Liver (tissue), 9 donors: ENCODE data around the gene GABBR2. TPM values are rescaled to one million over a fixed set of nuclear protein-coding genes. Genes with fewer than 3 reads are reported as not detected.
A peak's percentile ranks its signal among the peaks of the same experiment; 100 is the strongest.

Experiments used
- DNase-seq: peaks from one replicate; pipeline ENCODE4 v3.0.0-alpha.2; 2017; ENCODE audit warnings: low spot score
- H3K27ac ChIP-seq, 2 donors: one replicate each; pipeline ENCODE4 v1.7.0; 2013; ENCODE audit warnings: inconsistent platforms in 2 of 2, low read length in 2 of 2, control low read depth in 1 of 2, low read depth in 1 of 2, mild to moderate bottlenecking in 1 of 2
- H3K27me3 ChIP-seq, 4 donors: one replicate each; pipeline versions ENCODE4 v1.6.1 to v1.7.0; 2013; ENCODE audit warnings: low read length in 3 of 4, inconsistent platforms in 1 of 4, mild to moderate bottlenecking in 1 of 4, moderate library complexity in 1 of 4; ENCODE audit not compliant: control insufficient read depth in 4 of 4, insufficient read depth in 4 of 4
- H3K36me3 ChIP-seq, 4 donors: one replicate each; pipeline versions ENCODE4 v1.6.1 to v1.7.0; 2013; ENCODE audit warnings: low read length in 3 of 4, mild to moderate bottlenecking in 3 of 4, low read depth in 1 of 4, moderate library complexity in 1 of 4; ENCODE audit not compliant: control insufficient read depth in 4 of 4, insufficient read depth in 3 of 4
- H3K4me1 ChIP-seq, 4 donors: one replicate each; pipeline versions ENCODE4 v1.6.1 to v1.7.0; 2013; ENCODE audit warnings: low read length in 3 of 4, mild to moderate bottlenecking in 3 of 4, moderate library complexity in 1 of 4; ENCODE audit not compliant: control insufficient read depth in 4 of 4, insufficient read depth in 4 of 4
- H3K4me3 ChIP-seq, 3 donors: one replicate each; pipeline versions ENCODE4 v1.6.1 to v1.7.0; 2013; ENCODE audit warnings: low read length in 3 of 3, control low read depth in 1 of 3, low read depth in 1 of 3, mild to moderate bottlenecking in 1 of 3
- H3K9ac ChIP-seq, 2 donors: one replicate each; pipeline ENCODE4 v1.7.0; 2013; ENCODE audit warnings: low read length in 2 of 2, mild to moderate bottlenecking in 2 of 2, moderate library complexity in 2 of 2, control low read depth in 1 of 2, low read depth in 1 of 2
- H3K9me3 ChIP-seq, 4 donors: one replicate each; pipeline versions ENCODE4 v1.6.1 to v1.7.0; 2013; ENCODE audit warnings: low read length in 3 of 4; ENCODE audit not compliant: control insufficient read depth in 4 of 4
- FOXA2 ChIP-seq: IDR thresholded peaks from 2 replicates; pipeline ENCODE4 v1.6.1; 2016; ENCODE audit warnings: antibody characterized with exemption
- GABPA ChIP-seq, 2 donors: IDR thresholded peaks in 1 of 2; conservative IDR thresholded peaks in 1 of 2; 2 replicates each; pipeline ENCODE4 v1.6.1; 2016; ENCODE audit warnings: antibody characterized with exemption in 2 of 2, mild to moderate bottlenecking in 1 of 2, moderate library complexity in 1 of 2
- HNF4A ChIP-seq, 2 donors: conservative IDR thresholded peaks; 2 replicates each; pipeline ENCODE4 v1.6.1; 2016; ENCODE audit warnings: antibody characterized with exemption in 2 of 2, mild to moderate bottlenecking in 2 of 2
- HNF4G ChIP-seq: IDR thresholded peaks from 2 replicates; pipeline ENCODE4 v1.6.1; 2016; ENCODE audit warnings: antibody characterized with exemption
- JUND ChIP-seq, 2 donors: IDR thresholded peaks; 2 replicates each; pipeline ENCODE4 v1.6.1; 2016; ENCODE audit warnings: antibody characterized with exemption in 2 of 2
- MAX ChIP-seq: IDR thresholded peaks from 2 replicates; pipeline ENCODE4 v1.6.1; 2016; ENCODE audit warnings: antibody characterized with exemption
- NR2F2 ChIP-seq: IDR thresholded peaks from 2 replicates; pipeline ENCODE4 v1.6.1; 2016; ENCODE audit warnings: antibody characterized with exemption
- REST ChIP-seq: IDR thresholded peaks from 2 replicates; pipeline ENCODE4 v1.6.1; 2016; ENCODE audit warnings: antibody characterized with exemption, mild to moderate bottlenecking
- RXRA ChIP-seq, 2 donors: IDR thresholded peaks; 2 replicates each; pipeline ENCODE4 v1.6.1; 2017 to 2018; ENCODE audit warnings: antibody characterized with exemption in 2 of 2, mild to moderate bottlenecking in 1 of 2
- SP1 ChIP-seq: IDR thresholded peaks from 2 replicates; pipeline ENCODE4 v1.6.1; 2018; ENCODE audit warnings: antibody characterized with exemption, mild to moderate bottlenecking
- TAF1 ChIP-seq: conservative IDR thresholded peaks from 2 replicates; pipeline ENCODE4 v1.6.1; 2016; ENCODE audit warnings: antibody characterized with exemption, mild to moderate bottlenecking
- WGBS: extraction: QIAGEN DNeasy Blood & Tissue Kit; methylation state at CpG from one replicate; pipeline ENCODE4 v1.1.7; 2013; 5-methylcytosine and 5-hydroxymethylcytosine counted together
- polyA plus RNA-seq, 2 donors: library from polyadenylated mRNA; stranded (reverse) in 1 of 2; unstranded in 1 of 2; fragments of 200-250 nt in 1 of 2; fragments of >200 nt in 1 of 2; fragmentation: Nextera tagmentation in 1 of 2; extraction: Ambion mirVana in 1 of 2; gene quantifications; one replicate each; pipeline versions ENCODE4 v1.2.1 to v1.2.3, GENCODE V29; 2013 to 2015
- total RNA-seq, 2 donors: library from RNA; depleted of rRNA; stranded (reverse); fragments of >200 nt; gene quantifications; one replicate each; pipeline ENCODE4 v1.2.3, GENCODE V29; 2014
- donor health status: healthy.
- donor health status: healthy.
- donor health status: healthy.
- donor health status: healthy.
- donor health status: healthy.

GABBR2 gene
- total and polyA plus RNA-seq, 4 donors: 0.03 to 0.23 (median 0.08) TPM; not detected in 1

DNA sequence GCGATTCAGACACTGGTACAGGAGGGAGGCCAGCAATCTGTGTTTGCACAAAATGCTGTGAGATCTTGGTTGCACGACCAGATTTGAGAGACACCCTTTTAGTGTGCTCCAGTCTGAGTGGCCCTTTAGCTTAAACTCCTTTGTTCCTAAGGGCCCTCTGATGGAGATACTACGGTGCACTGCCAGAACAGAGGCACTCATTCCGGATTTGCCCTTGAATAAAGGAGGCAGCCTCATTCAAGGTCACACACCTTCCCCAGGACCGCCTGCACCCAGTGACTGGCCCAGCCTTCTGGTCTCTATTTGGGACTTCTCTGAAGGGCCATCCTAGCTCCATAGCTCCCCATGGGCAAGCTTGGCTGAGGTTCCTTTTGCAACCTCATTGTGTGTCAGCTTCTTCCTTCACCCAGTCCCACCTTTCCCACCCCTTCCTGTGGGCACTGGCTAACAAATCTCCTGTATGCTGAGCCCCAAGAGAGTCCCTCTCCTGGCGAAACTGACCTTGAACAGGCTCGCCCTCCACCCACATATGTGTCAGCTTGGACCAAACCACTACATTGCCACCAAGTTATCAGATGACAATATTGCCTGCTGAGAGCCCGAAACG lies 191.7 kb downstream of the GABBR2 start:
- H3K9ac ChIP-seq: no peak overlapping the region
- H3K4me1 ChIP-seq: no peaks in the 10 kb centered on the region
- H3K4me3 ChIP-seq: no peak overlapping the region
- WGBS: 90% methylated on average over 9 of the region's 9 CpGs
- H3K27ac ChIP-seq: no peak overlapping the region
- H3K9me3 ChIP-seq: no peaks in the 10 kb centered on the region
- H3K36me3 ChIP-seq: no peaks in the 10 kb centered on the region
- no peaks in the 10 kb centered on the region for H3K27me3 ChIP-seq
- peak; percentile 27 for DNase-seq
- TF ChIP-seq RXRA (IDR thresholded peaks at IDR 0.05): no peak

GRCh38 chr9:98516205-98516896 lies 192.4 kb downstream of the GABBR2 start:
- Histone ChIP-seq H3K27me3 (no peaks in the 10 kb centered on the region), H3K27ac (no peak overlapping the region), H3K36me3 (no peaks in the 10 kb centered on the region), H3K9ac (no peak overlapping the region), H3K9me3 (no peaks in the 10 kb centered on the region), H3K4me3 (no peak overlapping the region), H3K4me1 (no peaks in the 10 kb centered on the region)
- WGBS: 92% methylated on average over 7 of the region's 7 CpGs
- TF ChIP-seq RXRA (IDR thresholded peaks at IDR 0.05): no peak
- no peak for DNase-seq

- no peaks in the 10 kb centered on the region for H3K9me3 ChIP-seq
- WGBS: 93% methylated on average over 4 of the region's 4 CpGs
- H3K27ac ChIP-seq: no peak overlapping the region
- H3K4me1 ChIP-seq: no peaks in the 10 kb centered on the region
- no peak overlapping the region for H3K4me3 ChIP-seq
- no peak overlapping the region for H3K9ac ChIP-seq
- no peaks in the 10 kb centered on the region for H3K27me3 ChIP-seq
- DNase-seq: no peak
- no peaks in the 10 kb centered on the region for H3K36me3 ChIP-seq
- no peak for TF ChIP-seq TAF1
- TF ChIP-seq MAX: no peak
- no peak for TF ChIP-seq REST
- no peak for TF ChIP-seq NR2F2
- TF ChIP-seq SP1: no peak
- no peak for TF ChIP-seq FOXA2
- TF ChIP-seq JUND (IDR thresholded peaks at IDR 0.05): no peak
- no peak for TF ChIP-seq HNF4A (conservative IDR thresholded peaks at IDR 0.05)
- no peak for TF ChIP-seq GABPA (IDR thresholded peaks at IDR 0.05 in 1 of 2, conservative IDR thresholded peaks at IDR 0.05 in 1 of 2)
- TF ChIP-seq HNF4G: no peak
Measured at GRCh38 chr9:98515506-98516204, 193.1 kb downstream of the GABBR2 start.
